Measurements from ENCODE around the gene FJX1. TPM values are rescaled to one million over a fixed set of nuclear protein-coding genes. Genes with fewer than 3 reads are reported as not detected.

Gene FJX1
- total and polyA plus RNA-seq, 12 donors: 0.57 to 4.7 (median 1.5) TPM

DNA sequence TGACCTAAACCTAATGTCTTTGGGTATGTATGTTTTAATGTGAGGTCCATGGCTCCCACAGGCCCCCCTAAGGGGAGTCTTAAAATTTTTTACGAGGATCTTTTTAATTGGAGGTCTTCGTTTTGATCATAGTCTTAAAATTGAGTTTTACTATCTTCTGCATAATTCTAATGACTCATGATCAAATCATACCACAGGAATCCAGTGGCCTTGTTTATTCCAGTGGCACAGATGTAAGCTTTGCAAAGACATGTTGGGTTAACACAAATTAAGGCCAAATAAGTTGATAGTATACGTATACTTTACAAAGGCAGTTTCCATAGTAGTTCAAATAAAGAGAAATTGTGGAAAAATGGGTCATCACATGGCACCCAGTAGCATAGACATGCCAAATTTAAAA lies 33.9 kb upstream of the FJX1 start:
- Histone ChIP-seq H3K27me3 (peaks cover 0 to 32% (median 21%) of the 10 kb centered on the region in 7 donors), H3K9me3 (no peaks in the 10 kb centered on the region), H3K4me3 (no peak overlapping the region), H3K36me3 (no peaks in the 10 kb centered on the region), H3K4me1 (peaks cover 0 to 10% (median 0%) of the 10 kb centered on the region in 9 donors), H3K27ac (no peak overlapping the region)
- TF ChIP-seq CTCF (IDR thresholded peaks at IDR 0.05): no peak
- 81 to 88% methylated on average over 3 of the region's 3 CpGs for WGBS, 2 donors
- DNase-seq: no peak
- no peak for ATAC-seq
- intact Hi-C loops (cut with DNase I): no loop called here

- H3K36me3 ChIP-seq: no peaks in the 10 kb centered on the region
- DNase-seq (no peak), ATAC-seq (no peak)
- intact Hi-C loops (cut with DNase I): no loop called here
- WGBS, 2 donors: 83 to 86% methylated on average over 5 of the region's 5 CpGs
- H3K27ac ChIP-seq: no peak overlapping the region
- peaks cover 0 to 35% (median 23%) of the 10 kb centered on the region in 7 donors for H3K27me3 ChIP-seq
- H3K4me3 ChIP-seq: no peak overlapping the region
- H3K4me1 ChIP-seq: no peaks in the 10 kb centered on the region
- TF ChIP-seq CTCF (IDR thresholded peaks at IDR 0.05): no peak
- no peaks in the 10 kb centered on the region for H3K9me3 ChIP-seq
These were observed 32.8 kb upstream of the FJX1 start for GRCh38 chr11:35585416-35585815.

DNA sequence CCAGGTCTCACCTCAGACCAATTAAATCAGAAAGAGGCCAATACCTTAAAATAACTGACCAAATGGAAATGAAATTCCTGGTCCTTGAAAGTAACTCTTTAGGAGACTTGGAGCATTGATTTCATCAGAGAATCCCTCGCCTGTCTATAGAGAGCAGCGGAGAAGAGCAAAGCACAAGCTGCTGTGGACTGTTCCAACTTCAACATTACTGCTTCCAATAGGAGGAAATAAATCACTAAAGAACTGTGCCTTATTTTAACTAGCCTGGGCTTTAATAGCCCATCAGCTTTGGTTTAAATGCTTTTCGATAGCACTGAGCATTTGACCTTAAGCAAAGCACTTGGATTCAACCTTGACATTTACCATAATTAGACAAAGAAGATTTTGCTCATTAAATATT lies 32.0 kb upstream of the FJX1 start:
- no peak for ATAC-seq
- Histone ChIP-seq H3K4me1 (no peaks in the 10 kb centered on the region), H3K4me3 (no peak overlapping the region), H3K36me3 (no peaks in the 10 kb centered on the region), H3K9me3 (no peaks in the 10 kb centered on the region), H3K27ac (no peak overlapping the region), H3K27me3 (peaks cover 0 to 38% (median 30%) of the 10 kb centered on the region in 7 donors)
- no peak for TF ChIP-seq CTCF (IDR thresholded peaks at IDR 0.05)
- intact Hi-C loops (cut with DNase I): no loop called here
- WGBS, 2 donors: 71 to 74% methylated on average over 3 of the region's 3 CpGs
- no peak for DNase-seq

DNA sequence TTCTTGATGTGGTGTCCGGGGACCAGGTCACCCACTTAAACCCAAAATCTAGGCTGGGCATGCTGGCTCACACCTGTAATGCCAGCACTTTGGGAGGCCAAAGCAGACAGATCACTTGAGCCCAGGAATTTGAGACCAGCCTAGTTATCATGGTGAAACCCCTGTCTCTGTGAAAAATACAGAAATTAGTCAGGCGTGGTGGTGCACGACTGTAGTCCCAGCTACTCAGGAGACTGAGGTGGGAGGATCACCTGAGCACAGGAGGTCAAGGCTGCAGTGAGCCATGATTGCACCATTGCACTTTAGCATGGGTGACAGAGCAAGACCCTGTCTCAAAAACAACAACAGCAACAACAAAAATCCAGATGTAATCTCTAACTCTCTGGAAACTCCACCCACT lies 30.3 kb upstream of the FJX1 start:
- Histone ChIP-seq H3K27me3 (peaks cover 0 to 37% (median 29%) of the 10 kb centered on the region in 7 donors), H3K27ac (no peak overlapping the region), H3K4me1 (no peaks in the 10 kb centered on the region), H3K9me3 (no peaks in the 10 kb centered on the region), H3K4me3 (no peak overlapping the region), H3K36me3 (no peaks in the 10 kb centered on the region)
- intact Hi-C loops (cut with DNase I): no loop called here
- TF ChIP-seq CTCF (IDR thresholded peaks at IDR 0.05): no peak
- 88 to 89% methylated on average over 3 of the region's 3 CpGs for WGBS, 2 donors
- DNase-seq (no peak), ATAC-seq (no peak)

Measured in heart right ventricle (tissue), 16 donors.